ENCODE measurements around the gene ECT2L. TPM values are rescaled to one million over a fixed set of nuclear protein-coding genes. Genes with fewer than 3 reads are reported as not detected.

The ECT2L gene
- total RNA-seq, 1 donor from 2014 or later: not detected

DNA sequence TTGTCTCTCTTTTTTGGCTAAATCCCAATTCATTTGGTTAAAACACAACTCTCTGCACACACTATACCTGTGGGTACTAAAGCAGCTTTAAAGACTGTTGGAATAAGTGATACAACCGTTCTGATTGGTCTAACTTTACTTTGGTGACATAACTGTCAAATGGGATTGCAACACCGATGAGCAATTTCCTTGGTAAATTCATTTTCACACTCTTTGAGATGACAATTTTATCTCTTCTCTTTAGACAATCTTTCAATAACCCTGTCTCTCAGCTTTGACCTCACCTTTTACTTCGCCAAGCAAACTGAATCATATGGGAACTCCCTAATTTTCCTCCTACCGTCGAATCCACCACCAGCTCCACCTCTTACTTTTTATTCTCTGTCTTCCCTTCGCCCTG, 60.8 kb downstream of the ECT2L start:
- H3K27me3 Mint-ChIP-seq: peaks cover 16% of the 10 kb centered on the region
- no peak overlapping the region for H3K4me3 Mint-ChIP-seq (ENCODE audit: low read depth)
- no peak for DNase-seq (ENCODE audit: low spot score, unreplicated experiment)
- no peaks in the 10 kb centered on the region for H3K4me1 Mint-ChIP-seq (ENCODE audit: low read depth)
- no peaks in the 10 kb centered on the region for H3K9me3 Mint-ChIP-seq (ENCODE audit: low read depth)
- TF ChIP-seq, protein P1, sequence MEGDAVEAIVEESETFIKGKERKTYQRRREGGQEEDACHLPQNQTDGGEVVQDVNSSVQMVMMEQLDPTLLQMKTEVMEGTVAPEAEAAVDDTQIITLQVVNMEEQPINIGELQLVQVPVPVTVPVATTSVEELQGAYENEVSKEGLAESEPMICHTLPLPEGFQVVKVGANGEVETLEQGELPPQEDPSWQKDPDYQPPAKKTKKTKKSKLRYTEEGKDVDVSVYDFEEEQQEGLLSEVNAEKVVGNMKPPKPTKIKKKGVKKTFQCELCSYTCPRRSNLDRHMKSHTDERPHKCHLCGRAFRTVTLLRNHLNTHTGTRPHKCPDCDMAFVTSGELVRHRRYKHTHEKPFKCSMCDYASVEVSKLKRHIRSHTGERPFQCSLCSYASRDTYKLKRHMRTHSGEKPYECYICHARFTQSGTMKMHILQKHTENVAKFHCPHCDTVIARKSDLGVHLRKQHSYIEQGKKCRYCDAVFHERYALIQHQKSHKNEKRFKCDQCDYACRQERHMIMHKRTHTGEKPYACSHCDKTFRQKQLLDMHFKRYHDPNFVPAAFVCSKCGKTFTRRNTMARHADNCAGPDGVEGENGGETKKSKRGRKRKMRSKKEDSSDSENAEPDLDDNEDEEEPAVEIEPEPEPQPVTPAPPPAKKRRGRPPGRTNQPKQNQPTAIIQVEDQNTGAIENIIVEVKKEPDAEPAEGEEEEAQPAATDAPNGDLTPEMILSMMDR (IDR thresholded peaks at IDR 0.05; ENCODE audit: unreplicated experiment): no peak
- H3K27ac Mint-ChIP-seq: no peak overlapping the region
- H3K36me3 Mint-ChIP-seq (ENCODE audit: insufficient read depth): no peaks in the 10 kb centered on the region

DNA sequence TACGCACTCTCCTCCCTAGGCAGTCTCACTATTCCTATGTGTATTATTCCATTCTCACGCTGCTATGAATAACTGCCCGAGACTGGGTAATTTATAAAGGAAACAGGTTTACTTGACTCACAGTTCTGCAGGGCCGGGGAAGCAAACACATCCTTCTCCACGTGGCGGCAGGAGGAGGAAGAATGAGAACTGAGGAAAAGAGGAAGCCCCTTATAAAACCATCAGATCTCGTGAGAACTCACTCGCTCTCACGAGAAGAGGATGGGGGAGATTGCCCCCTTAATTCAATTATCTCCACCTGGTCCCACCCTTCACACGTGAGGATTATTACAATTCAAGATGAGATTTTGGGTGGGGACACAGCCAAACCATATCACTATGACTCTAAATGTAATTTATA, 61.9 kb downstream of the ECT2L start:
- DNase-seq (ENCODE audit: low spot score, unreplicated experiment): no peak
- H3K27me3 Mint-ChIP-seq: peaks cover 16% of the 10 kb centered on the region
- no peak overlapping the region for H3K27ac Mint-ChIP-seq
- no peaks in the 10 kb centered on the region for H3K4me1 Mint-ChIP-seq (ENCODE audit: low read depth)
- H3K9me3 Mint-ChIP-seq (ENCODE audit: low read depth): no peaks in the 10 kb centered on the region
- H3K4me3 Mint-ChIP-seq (ENCODE audit: low read depth): no peak overlapping the region
- TF ChIP-seq, protein P1 (IDR thresholded peaks at IDR 0.05; ENCODE audit: unreplicated experiment): no peak
- no peaks in the 10 kb centered on the region for H3K36me3 Mint-ChIP-seq (ENCODE audit: insufficient read depth)

DNA sequence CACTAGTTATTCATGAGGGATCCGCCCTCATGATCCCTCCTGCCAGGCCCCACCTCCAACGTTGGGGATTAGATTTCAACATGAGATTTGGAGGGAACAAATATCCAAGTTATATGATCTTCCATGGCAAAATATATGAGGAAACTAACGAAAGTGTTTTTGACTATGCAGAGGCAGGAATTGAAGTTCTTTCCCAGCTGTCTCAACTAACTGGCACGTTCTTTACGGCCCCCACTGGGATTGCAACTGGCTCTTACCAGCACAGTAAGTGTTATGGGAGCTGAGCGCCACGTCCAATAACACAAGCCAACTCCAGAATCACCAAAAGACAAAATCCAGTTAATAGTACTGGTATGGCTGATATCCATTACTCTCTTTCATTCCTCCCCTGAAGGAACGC, 66.6 kb downstream of the ECT2L start:
- H3K27ac Mint-ChIP-seq: no peak overlapping the region
- no peaks in the 10 kb centered on the region for H3K9me3 Mint-ChIP-seq (ENCODE audit: low read depth)
- DNase-seq (ENCODE audit: low spot score, unreplicated experiment): no peak
- peaks cover 3% of the 10 kb centered on the region for H3K27me3 Mint-ChIP-seq
- no peak overlapping the region for H3K4me3 Mint-ChIP-seq (ENCODE audit: low read depth)
- peaks cover 1% of the 10 kb centered on the region for H3K4me1 Mint-ChIP-seq (ENCODE audit: low read depth)
- TF ChIP-seq, protein P1 (IDR thresholded peaks at IDR 0.05; ENCODE audit: unreplicated experiment): no peak
- H3K36me3 Mint-ChIP-seq (ENCODE audit: insufficient read depth): no peaks in the 10 kb centered on the region

- Mint-ChIP-seq H3K27ac (no peak overlapping the region), H3K9me3 (ENCODE audit: low read depth) (no peaks in the 10 kb centered on the region), H3K27me3 (peaks cover under 1% of the 10 kb centered on the region), H3K4me3 (ENCODE audit: low read depth) (no peak overlapping the region), H3K36me3 (ENCODE audit: insufficient read depth) (no peaks in the 10 kb centered on the region), H3K4me1 (ENCODE audit: low read depth) (peaks cover 1% of the 10 kb centered on the region)
- TF ChIP-seq, protein P1 (IDR thresholded peaks at IDR 0.05; ENCODE audit: unreplicated experiment): no peak
- no peak for DNase-seq (ENCODE audit: low spot score, unreplicated experiment)
These were observed 67.4 kb downstream of the ECT2L start for GRCh38 chr6:138863321-138863720.

GRCh38 chr6:138864343-138864890, 68.5 kb downstream of the ECT2L start:
- H3K27ac Mint-ChIP-seq: no peak overlapping the region
- H3K9me3 Mint-ChIP-seq (ENCODE audit: low read depth): no peaks in the 10 kb centered on the region
- no peak overlapping the region for H3K4me3 Mint-ChIP-seq (ENCODE audit: low read depth)
- peaks cover 3% of the 10 kb centered on the region for H3K4me1 Mint-ChIP-seq (ENCODE audit: low read depth)
- no peak for DNase-seq (ENCODE audit: low spot score, unreplicated experiment)
- TF ChIP-seq, protein P1 (IDR thresholded peaks at IDR 0.05; ENCODE audit: unreplicated experiment): no peak
- H3K27me3 Mint-ChIP-seq: peaks cover 4% of the 10 kb centered on the region
- no peaks in the 10 kb centered on the region for H3K36me3 Mint-ChIP-seq (ENCODE audit: insufficient read depth)

Measured in progenitor cell of endocrine pancreas (in vitro differentiated cells).